HUES64 (cell line): ENCODE measurements around the gene RALGPS1.

Experiments used
- H3K27ac ChIP-seq: 2 replicates; pipeline ENCODE4 v1.7.0; 2013; ENCODE audit warnings: low read depth, low read length, inconsistent platforms
- H3K27me3 ChIP-seq: 2 replicates; pipeline ENCODE4 v1.6.1; 2013; ENCODE audit warnings: mild to moderate bottlenecking, low read length; ENCODE audit not compliant: insufficient read depth
- H3K36me3 ChIP-seq: 2 replicates; pipeline ENCODE4 v1.6.1; 2013; ENCODE audit warnings: mild to moderate bottlenecking, low read length; ENCODE audit not compliant: insufficient read depth
- H3K4me1 ChIP-seq: 2 replicates; pipeline ENCODE4 v1.6.1; 2013; ENCODE audit warnings: mild to moderate bottlenecking, low read length, moderate library complexity; ENCODE audit not compliant: insufficient read depth
- H3K4me3 ChIP-seq: 2 replicates; pipeline ENCODE4 v1.5.1; 2013; ENCODE audit warnings: mild to moderate bottlenecking, low read length, moderate library complexity
- H3K9ac ChIP-seq: 2 replicates; pipeline ENCODE4 v1.6.1; 2013; ENCODE audit warnings: mild to moderate bottlenecking, low read depth, low read length
- H3K9me3 ChIP-seq: 2 replicates; pipeline ENCODE4 v1.6.1; 2013; ENCODE audit warnings: low read depth, low read length; ENCODE audit not compliant: insufficient read depth
- WGBS: fragments of 150-250, 120-280 bp; methylation state at CpG from one replicate; pipeline ENCODE4 v1.1.7; 2013; ENCODE audit warnings: missing lambda C conversion rate; 5-methylcytosine and 5-hydroxymethylcytosine counted together

Gene RALGPS1

DNA sequence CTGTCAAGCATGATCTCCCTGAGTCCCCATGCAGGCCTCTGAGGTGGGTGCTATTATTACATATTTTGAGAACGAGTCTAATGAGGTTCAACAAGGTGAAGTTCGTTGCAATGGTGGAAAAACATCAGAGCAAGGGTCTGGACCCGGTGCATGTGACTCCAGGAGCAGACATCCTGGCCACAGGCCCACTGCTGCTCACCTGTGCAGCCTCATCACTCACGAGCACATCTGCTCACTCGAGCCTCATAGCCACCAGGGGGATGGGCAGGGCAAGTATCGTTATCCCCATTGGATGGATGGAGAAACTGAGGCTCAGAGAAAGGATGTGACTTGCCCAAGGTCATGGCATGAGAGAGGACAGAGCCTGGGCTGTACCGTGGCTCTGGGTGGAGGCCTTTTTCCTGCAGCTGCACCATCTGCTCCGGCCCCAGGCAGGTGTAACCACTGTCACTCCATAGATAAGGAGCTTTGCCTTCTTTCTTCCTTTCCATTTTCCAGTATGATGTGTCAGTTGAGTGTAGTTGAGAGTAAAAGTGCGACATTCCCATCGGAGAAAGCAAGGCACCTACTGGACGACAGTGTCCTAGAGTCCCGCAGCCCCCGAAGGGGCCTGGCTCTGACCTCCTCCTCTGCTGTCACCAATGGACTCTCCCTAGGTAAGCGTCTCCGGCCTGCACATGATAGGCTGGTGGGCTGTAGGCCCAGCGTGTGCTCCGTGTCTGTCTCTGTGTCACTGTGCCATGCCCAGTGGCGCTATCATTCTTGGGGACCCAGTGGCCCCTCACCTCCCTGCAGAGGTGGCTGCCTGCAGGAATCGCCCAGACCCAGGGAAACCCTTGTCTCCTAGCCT, 281.6 kb downstream of the RALGPS1 start:
- no peaks in the 10 kb centered on the region for H3K4me1 ChIP-seq
- H3K4me3 ChIP-seq = no peak overlapping the region
- H3K27me3 ChIP-seq = no peaks in the 10 kb centered on the region
- no peak overlapping the region for H3K27ac ChIP-seq
- H3K9me3 ChIP-seq = no peaks in the 10 kb centered on the region
- no peaks in the 10 kb centered on the region for H3K36me3 ChIP-seq
- 94% methylated on average over 19 of the region's 19 CpGs for WGBS
- H3K9ac ChIP-seq = no peak overlapping the region

DNA sequence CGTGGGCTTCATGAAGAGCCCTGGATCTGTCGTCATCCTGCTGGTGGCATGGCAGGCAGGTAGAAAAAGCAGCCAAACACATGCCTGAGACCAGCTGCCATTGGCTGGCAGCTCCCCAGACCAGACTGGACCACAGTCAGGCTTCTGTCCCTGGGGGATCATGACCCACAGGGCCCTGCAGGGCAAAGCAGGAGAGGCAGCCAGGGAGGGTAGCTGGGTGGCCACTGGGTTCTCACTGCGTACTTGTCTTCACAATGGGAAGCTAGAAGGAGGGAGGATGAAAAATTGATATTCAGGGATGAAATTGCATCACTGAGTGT, 282.2 kb downstream of the RALGPS1 start:
- H3K9ac ChIP-seq = no peak overlapping the region
- WGBS = 59% methylated on average over 3 of the region's 3 CpGs

DNA sequence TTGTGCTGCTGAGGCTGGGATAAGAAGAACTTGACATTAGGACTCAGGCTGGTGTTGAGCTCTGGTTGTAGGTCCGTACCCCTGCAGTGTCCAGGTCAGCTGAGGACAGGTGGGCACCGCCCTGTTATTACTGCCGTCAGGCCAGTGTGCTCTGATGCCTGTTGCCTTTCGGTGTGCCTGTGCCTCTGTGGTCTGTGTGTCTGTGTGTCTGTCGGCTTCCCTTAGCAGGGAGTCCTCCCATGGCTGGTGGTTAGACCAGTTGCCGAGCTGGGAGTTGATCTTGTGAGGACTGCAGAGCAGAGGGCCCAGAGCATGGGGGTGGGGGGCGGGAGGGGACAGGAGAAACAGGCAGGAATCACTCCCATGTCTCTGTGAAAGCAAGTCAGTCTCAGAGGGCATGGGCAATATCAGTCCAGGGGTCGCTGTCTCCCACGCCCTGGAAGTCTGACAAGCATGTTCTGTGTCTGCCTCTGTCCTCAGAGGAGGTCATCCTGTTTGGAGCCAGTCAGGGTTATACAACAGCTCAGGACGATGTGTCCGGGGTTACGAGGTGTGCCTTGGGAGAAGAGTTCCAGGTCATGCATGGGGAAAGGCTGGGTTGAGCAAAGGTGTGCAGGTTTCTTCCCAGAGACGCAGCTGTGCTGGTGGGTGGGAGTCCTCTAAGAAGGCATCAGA, 282.7 kb downstream of the RALGPS1 start:
- WGBS = 93% methylated on average over 13 of the region's 13 CpGs
- Histone ChIP-seq H3K9ac (no peak overlapping the region), H3K36me3 (no peaks in the 10 kb centered on the region), H3K4me1 (no peaks in the 10 kb centered on the region), H3K9me3 (no peaks in the 10 kb centered on the region), H3K27ac (no peak overlapping the region), H3K4me3 (no peak overlapping the region), H3K27me3 (no peaks in the 10 kb centered on the region)

More for the DNA sequence above, 282.2 kb downstream of the RALGPS1 start:
- H3K27me3 ChIP-seq = no peaks in the 10 kb centered on the region
- H3K27ac ChIP-seq = no peak overlapping the region
- no peaks in the 10 kb centered on the region for H3K4me1 ChIP-seq
- H3K36me3 ChIP-seq = no peaks in the 10 kb centered on the region
- H3K9me3 ChIP-seq = no peaks in the 10 kb centered on the region
- H3K4me3 ChIP-seq = no peak overlapping the region

DNA sequence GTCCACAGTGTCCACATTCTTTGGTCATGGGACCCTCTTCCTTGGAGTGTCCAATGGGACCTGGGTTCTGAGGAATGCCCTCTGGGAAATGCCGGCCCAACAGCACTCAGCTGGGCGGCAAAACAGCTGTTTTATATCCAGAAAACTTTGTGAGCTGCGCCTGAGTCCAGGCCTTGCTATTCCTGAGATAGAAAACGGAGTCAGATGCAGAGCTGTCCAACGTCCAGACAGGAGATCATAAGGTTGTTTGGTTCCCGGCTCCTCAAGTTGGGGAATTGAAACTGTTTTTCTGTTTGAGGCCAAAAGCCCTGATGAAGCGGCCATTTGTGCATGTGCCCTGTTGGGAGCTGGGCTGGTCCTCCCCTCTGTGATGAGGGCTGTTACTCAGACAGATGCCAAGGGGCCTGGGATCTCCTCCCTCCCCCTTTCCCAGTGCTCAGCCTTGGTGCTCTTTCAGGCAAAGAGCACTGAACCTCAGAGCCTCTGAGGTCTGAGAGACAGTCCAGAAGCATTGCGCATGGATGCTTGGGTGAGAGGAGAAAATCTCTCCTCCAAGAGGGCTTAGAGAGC, 283.4 kb downstream of the RALGPS1 start:
- Histone ChIP-seq H3K27ac (no peak overlapping the region), H3K4me3 (no peak overlapping the region), H3K27me3 (no peaks in the 10 kb centered on the region), H3K9me3 (no peaks in the 10 kb centered on the region), H3K4me1 (no peaks in the 10 kb centered on the region), H3K36me3 (no peaks in the 10 kb centered on the region), H3K9ac (no peak overlapping the region)
- WGBS = 95% methylated on average over 8 of the region's 8 CpGs

DNA sequence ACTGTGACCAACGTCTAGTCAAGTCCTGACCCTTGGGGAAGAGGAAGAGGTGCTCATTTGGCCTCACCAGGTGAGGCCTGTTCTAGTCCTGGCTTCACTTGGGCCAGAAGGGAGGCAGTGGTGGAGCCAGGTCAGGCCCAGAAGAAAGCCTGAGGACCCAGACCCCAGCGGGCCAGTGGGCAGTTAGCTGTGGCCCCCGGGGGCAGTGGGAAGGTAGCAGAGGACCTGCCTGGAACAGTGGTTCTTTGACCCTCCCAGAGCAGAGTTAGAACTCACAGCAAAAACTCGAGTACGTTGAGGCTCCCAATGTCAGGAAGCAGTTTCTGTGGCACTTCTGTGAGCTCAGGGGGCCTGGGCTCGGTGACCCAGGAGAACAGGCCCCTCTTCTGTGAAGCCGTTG, 284.0 kb downstream of the RALGPS1 start:
- 89% methylated on average over 7 of the region's 7 CpGs for WGBS
- Histone ChIP-seq H3K9ac (no peak overlapping the region), H3K9me3 (no peaks in the 10 kb centered on the region), H3K36me3 (no peaks in the 10 kb centered on the region), H3K4me3 (no peak overlapping the region), H3K4me1 (no peaks in the 10 kb centered on the region), H3K27me3 (no peaks in the 10 kb centered on the region), H3K27ac (no peak overlapping the region)

DNA sequence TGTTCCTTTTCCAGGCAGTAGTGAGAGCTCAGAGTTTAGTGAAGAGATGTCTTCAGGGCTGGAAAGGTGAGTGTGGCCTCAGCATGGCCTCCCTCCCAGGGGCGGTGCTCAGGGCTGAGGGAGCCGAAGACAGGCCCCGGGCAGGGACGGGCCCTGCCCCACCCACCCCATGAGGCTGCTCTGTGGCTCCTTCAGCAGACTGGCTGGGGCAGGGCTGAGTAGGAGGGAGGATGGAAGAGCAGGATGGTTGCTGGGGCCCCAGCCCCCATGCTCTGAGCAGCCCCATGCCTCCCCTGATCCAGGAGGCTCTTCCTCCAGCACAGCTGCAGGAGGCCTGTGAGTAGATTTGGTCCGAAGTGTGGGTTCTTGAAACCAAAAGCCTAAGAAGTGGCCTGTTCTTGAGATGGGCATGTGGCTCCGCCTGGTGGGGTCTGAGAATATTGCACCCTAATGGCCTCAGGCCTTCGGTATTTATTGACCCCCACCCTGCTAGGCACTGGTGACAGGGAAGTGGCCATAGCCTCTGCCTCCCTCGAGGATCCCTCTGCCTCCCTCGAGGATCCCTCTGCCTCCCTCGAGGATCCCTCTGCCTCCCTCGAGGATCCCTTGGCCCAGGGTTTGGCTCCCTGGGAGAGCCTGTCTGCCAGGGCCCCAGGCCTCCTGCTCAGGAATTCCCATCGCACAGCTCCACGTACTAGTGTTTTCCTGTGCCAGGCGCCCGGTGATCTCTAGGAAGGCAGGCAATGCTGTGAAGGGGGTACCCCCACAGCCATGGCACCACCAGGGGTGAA, 284.6 kb downstream of the RALGPS1 start:
- no peaks in the 10 kb centered on the region for H3K9me3 ChIP-seq
- 54% methylated on average over 15 of the region's 15 CpGs for WGBS
- no peaks in the 10 kb centered on the region for H3K27me3 ChIP-seq
- no peak overlapping the region for H3K4me3 ChIP-seq
- H3K4me1 ChIP-seq = no peaks in the 10 kb centered on the region
- H3K9ac ChIP-seq = no peak overlapping the region
- no peak overlapping the region for H3K27ac ChIP-seq
- H3K36me3 ChIP-seq = no peaks in the 10 kb centered on the region

DNA sequence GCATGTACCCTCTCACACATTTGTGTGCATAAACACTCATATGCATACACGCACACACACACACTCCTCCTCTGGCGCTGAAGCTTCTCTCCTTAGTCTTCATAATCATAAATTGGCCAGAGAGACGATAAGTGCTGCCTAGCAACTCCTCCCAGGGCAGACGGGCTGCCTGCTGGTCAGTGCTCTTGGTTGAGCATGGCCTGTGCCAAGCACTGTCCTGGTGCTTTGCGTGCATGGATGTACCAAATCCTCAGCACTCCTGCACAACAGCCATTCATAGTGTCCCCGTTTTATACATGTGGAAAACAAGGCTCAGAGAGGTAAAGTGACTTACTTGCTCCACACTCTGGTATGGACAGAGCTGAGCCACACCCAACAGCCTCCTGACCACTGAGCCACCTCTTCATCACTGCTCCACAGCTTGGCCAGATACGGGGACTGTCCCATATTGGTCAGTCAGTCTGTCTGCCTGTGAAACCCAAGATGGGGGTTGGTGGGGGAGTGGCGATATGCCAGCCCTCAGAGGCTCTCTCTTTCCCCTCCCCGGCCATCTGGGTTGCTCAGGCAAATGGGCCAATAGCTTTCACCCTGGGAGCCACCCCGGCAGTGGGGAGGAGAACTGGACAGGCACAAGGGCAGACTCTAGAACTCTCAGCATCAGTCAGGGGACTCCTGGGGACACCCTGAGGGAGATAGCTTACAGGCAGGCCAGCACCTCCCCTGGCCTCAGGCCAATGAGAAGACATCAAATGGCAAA, 285.7 kb downstream of the RALGPS1 start:
- H3K36me3 ChIP-seq = no peaks in the 10 kb centered on the region
- WGBS = 85% methylated on average over 10 of the region's 10 CpGs
- H3K9me3 ChIP-seq = no peaks in the 10 kb centered on the region
- no peak overlapping the region for H3K27ac ChIP-seq
- H3K4me1 ChIP-seq = no peaks in the 10 kb centered on the region
- H3K27me3 ChIP-seq = no peaks in the 10 kb centered on the region
- H3K9ac ChIP-seq = no peak overlapping the region
- no peak overlapping the region for H3K4me3 ChIP-seq

DNA sequence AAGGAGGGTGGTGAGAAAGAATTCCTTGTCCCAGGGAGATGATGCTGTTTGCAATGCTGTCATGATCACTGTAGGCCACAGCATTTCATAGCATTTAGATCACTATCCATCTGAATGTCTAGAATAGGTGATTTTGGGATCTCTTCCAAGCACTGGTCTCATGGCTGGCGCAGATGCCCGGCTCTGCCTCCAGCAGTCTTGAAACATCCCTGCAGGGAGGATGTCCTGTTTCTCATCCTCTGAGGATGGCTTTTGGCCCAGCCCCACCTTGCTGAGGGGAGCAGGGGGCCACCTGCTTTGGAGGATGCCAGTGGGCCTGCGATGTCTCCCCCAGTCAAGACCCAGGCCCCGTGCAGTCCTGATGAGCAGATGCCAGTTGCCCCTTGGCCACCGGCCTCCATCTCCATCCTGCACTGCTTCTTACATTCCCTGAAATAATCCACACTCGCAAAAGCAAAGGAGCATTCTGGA, 286.5 kb downstream of the RALGPS1 start:
- WGBS = 96% methylated on average over 6 of the region's 6 CpGs
- no peak overlapping the region for H3K9ac ChIP-seq
- H3K4me1 ChIP-seq = no peaks in the 10 kb centered on the region
- H3K36me3 ChIP-seq = no peaks in the 10 kb centered on the region
- no peak overlapping the region for H3K4me3 ChIP-seq
- H3K27ac ChIP-seq = no peak overlapping the region
- no peaks in the 10 kb centered on the region for H3K27me3 ChIP-seq
- H3K9me3 ChIP-seq = no peaks in the 10 kb centered on the region

DNA sequence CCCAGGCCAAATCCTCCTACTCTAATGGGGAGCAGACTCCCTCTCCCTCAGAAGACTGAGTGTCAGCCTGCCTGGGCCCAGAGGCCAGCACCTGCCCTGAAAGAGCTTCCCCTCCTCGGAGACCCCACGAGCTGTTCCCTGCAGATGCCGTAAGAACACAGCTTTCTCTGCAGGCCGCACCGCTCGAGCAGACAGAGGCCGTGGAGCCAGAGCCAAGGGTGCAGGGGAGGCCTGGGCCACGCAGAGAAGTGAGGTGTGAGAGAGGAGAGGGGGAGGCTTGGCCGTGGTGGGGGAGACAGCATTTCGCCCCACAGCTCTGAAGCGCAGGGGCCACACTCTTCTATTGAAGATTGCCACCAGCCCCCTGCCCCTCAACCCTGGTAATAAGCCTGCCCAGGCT, 287.1 kb downstream of the RALGPS1 start:
- H3K27ac ChIP-seq = no peak overlapping the region
- H3K27me3 ChIP-seq = no peaks in the 10 kb centered on the region

DNA sequence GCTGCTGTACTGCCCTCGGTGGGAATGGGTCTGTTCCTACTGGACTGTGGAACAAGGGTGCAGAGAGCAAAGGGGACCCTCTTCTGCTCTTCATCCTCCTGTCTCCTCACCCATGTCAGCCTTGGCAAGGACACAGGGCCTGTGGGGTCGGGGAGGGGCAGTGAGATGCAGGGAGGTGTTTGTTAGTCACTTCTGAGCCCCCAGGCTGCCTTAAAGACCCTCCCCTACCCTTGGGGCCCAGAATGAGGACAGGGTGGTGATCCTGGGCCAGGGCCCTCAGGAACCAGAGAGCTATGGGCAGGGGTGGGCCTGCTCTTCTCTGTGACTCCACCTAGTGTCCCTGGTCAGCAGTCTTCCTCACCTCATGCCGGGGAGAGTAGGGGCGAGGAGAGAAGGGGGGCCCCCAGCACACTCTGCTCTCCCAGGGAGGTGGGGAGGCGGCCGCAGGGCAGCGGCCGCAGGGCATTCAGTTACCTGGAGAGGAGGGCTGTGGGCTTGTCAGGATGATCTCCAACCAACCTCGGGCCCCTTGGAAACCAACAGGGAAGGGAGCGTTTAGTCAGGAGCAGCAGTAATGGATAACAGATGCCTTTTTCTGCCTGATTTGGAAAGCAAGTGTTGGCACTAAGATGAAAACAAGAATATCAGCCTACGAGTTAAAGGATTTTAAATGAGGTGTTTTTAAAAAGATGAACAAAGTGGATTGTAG, 288.0 kb downstream of the RALGPS1 start:
- Histone ChIP-seq H3K9me3 (no peaks in the 10 kb centered on the region), H3K36me3 (no peaks in the 10 kb centered on the region), H3K4me1 (no peaks in the 10 kb centered on the region), H3K27ac (no peak overlapping the region), H3K27me3 (no peaks in the 10 kb centered on the region), H3K9ac (no peak overlapping the region), H3K4me3 (no peak overlapping the region)
- 82% methylated on average over 10 of the region's 11 CpGs for WGBS

More for the DNA sequence above, 287.1 kb downstream of the RALGPS1 start:
- Histone ChIP-seq H3K4me3 (no peak overlapping the region), H3K9me3 (no peaks in the 10 kb centered on the region), H3K4me1 (no peaks in the 10 kb centered on the region), H3K9ac (no peak overlapping the region), H3K36me3 (no peaks in the 10 kb centered on the region)
- WGBS = 93% methylated on average over 11 of the region's 11 CpGs
